SK-N-SH (cell line): ENCODE measurements around the gene VPS35. TPM values are rescaled to one million over a fixed set of nuclear protein-coding genes. Genes with fewer than 3 reads are reported as not detected.

ENCODE experiments used
- CTCF ChIA-PET: fragments of 300-600, 350-600 bp; formaldehyde crosslinking; extraction: SDS; loops from one replicate; lab custom pipeline; 2021; lab: Yijun Ruan, JAX
- POLR2A ChIA-PET: fragments of 350-600 bp; sonication (Branson Sonifier 250); formaldehyde crosslinking; extraction: SDS; loops from one replicate; lab custom pipeline; 2020; ENCODE audit warnings: antibody characterized with exemption, inconsistent platforms; lab: Yijun Ruan, JAX
- DNase-seq: peaks from one replicate; pipeline ENCODE4 v3.0.0; 2012
- H2AFZ ChIP-seq: fragments of 200-600 bp; sonication (generic); 2 replicates; pipeline ENCODE4 v1.8.1; 2016; ENCODE audit warnings: antibody characterized with exemption, mild to moderate bottlenecking, low read depth
- H3F3A ChIP-seq: fragments of 200-600 bp; sonication (generic); replicated peaks from 2 replicates; pipeline ENCODE3; 2016; ENCODE audit warnings: antibody characterized with exemption, mild to moderate bottlenecking; ENCODE audit not compliant: insufficient read depth
- H3K27ac ChIP-seq, 2 experiments: fragments of 200-500 bp in 1 of 2; fragments of 200-600 bp in 1 of 2; sonication (Bioruptor generic) in 1 of 2; sonication (generic), shearing (Covaris generic) in 1 of 2; 2 replicates each; pipeline versions ENCODE4 v1.5.1 to v1.6.1; 2014 to 2016; ENCODE audit warnings: low read depth in 2 of 2, inconsistent platforms in 1 of 2, low read length in 1 of 2, mild to moderate bottlenecking in 1 of 2, mixed read lengths in 1 of 2
- H3K27me3 ChIP-seq: fragments of 200-600 bp; sonication (generic), shearing (Covaris generic); 2 replicates; pipeline ENCODE4 v1.6.1; 2016; ENCODE audit warnings: mixed run types; ENCODE audit not compliant: insufficient read depth
- H3K36me3 ChIP-seq, 2 experiments: fragments of 200-500 bp in 1 of 2; fragments of 200-600 bp in 1 of 2; sonication (Bioruptor generic) in 1 of 2; sonication (generic) in 1 of 2; replicated peaks in 1 of 2; 2 replicates each; pipeline versions ENCODE3 to v1.5.1; 2014 to 2016; ENCODE audit warnings: low read length in 1 of 2, mild to moderate bottlenecking in 1 of 2; ENCODE audit not compliant: insufficient read depth in 2 of 2, control insufficient read depth in 1 of 2
- H3K4me1 ChIP-seq, 2 experiments: fragments of 200-500 bp in 1 of 2; fragments of 200-600 bp in 1 of 2; sonication (Bioruptor generic) in 1 of 2; sonication (generic), shearing (Covaris generic) in 1 of 2; 2 replicates each; pipeline versions ENCODE4 v1.5.1 to v1.6.1; 2014 to 2016; ENCODE audit warnings: low read depth in 1 of 2, low read length in 1 of 2, mixed run types in 1 of 2; ENCODE audit not compliant: insufficient read depth in 2 of 2, control insufficient read depth in 1 of 2
- H3K4me2 ChIP-seq: fragments of 200-600 bp; sonication (generic), shearing (Covaris generic); 2 replicates; pipeline ENCODE4 v1.6.1; 2017; ENCODE audit warnings: mixed run types
- H3K4me3 ChIP-seq, 2 experiments: fragments of 200-500 bp in 1 of 2; fragments of 200-600 bp in 1 of 2; sonication (Bioruptor generic) in 1 of 2; sonication (generic), shearing (Covaris generic) in 1 of 2; 2 replicates each; pipeline versions ENCODE4 v1.5.1 to v1.8.1; 2014 to 2016; ENCODE audit warnings: low read depth in 2 of 2, inconsistent platforms in 1 of 2, low read length in 1 of 2, mild to moderate bottlenecking in 1 of 2, mixed read lengths in 1 of 2, moderate library complexity in 1 of 2
- H3K79me2 ChIP-seq: fragments of 200-600 bp; sonication (generic); 2 replicates; pipeline ENCODE4 v1.8.1; 2017; ENCODE audit warnings: mild to moderate bottlenecking; ENCODE audit not compliant: insufficient read depth
- H3K9ac ChIP-seq: fragments of 200-600 bp; sonication (generic); 2 replicates; pipeline ENCODE4 v1.6.1; 2017; ENCODE audit warnings: mixed run types
- H3K9me2 ChIP-seq: fragments of 200-600 bp; sonication (generic); 2 replicates; pipeline ENCODE4 v1.6.1; 2017; ENCODE audit warnings: mixed run types
- H3K9me3 ChIP-seq: fragments of 200-600 bp; sonication (generic); 2 replicates; pipeline ENCODE4 v1.6.1; 2017; ENCODE audit warnings: mixed run types, mild to moderate bottlenecking, moderate library complexity
- H4K20me1 ChIP-seq: fragments of 200-600 bp; sonication (generic); 2 replicates; pipeline ENCODE4 v1.6.1; 2017; ENCODE audit warnings: mild to moderate bottlenecking, mixed run types; ENCODE audit not compliant: insufficient read depth
- CHD2 ChIP-seq: fragments of 150-350 bp; IDR thresholded peaks from 2 replicates; pipeline ENCODE4 v1.6.1; 2018; ENCODE audit warnings: low read length; ENCODE audit not compliant: partially characterized antibody
- ELF1 ChIP-seq: IDR thresholded peaks from 2 replicates; pipeline ENCODE4 v1.4.0; 2012
- EZH2phosphoT487 ChIP-seq: fragments of 200-600 bp; sonication (generic); IDR thresholded peaks from 2 replicates; pipeline ENCODE4 v1.6.1; 2017; ENCODE audit warnings: low read depth, mixed run types, mild to moderate bottlenecking, antibody characterized with exemption, moderate library complexity, borderline replicate concordance
- FOSL2 ChIP-seq: IDR thresholded peaks from 2 replicates; pipeline ENCODE4 v1.4.0; 2012; ENCODE audit warnings: low read depth, mild to moderate bottlenecking, moderate library complexity, borderline replicate concordance
- FOXJ3 ChIP-seq: sonication (generic); formaldehyde crosslinking; IDR thresholded peaks from 2 replicates; pipeline ENCODE4 v1.5.1; 2020; ENCODE audit warnings: mild to moderate bottlenecking, missing genetic modification reagents
- GABPA ChIP-seq: IDR thresholded peaks from 2 replicates; pipeline ENCODE4 v1.4.0; 2012; ENCODE audit warnings: low read depth, mild to moderate bottlenecking
- JUND ChIP-seq: IDR thresholded peaks from 2 replicates; pipeline ENCODE4 v1.4.0; 2012
- MEF2A ChIP-seq: IDR thresholded peaks from 2 replicates; pipeline ENCODE4 v1.4.0; 2012; ENCODE audit warnings: low read depth, borderline replicate concordance
- NRF1 ChIP-seq: IDR thresholded peaks from 2 replicates; pipeline ENCODE4 v1.6.1; 2012; ENCODE audit warnings: low read depth, mild to moderate bottlenecking, low read length
- POLR2AphosphoS5 ChIP-seq: IDR thresholded peaks from 2 replicates; pipeline ENCODE4 v1.6.1; 2012; ENCODE audit warnings: low read depth, low read length
- RAD21 ChIP-seq: IDR thresholded peaks from 2 replicates; pipeline ENCODE4 v1.6.1; 2012; ENCODE audit warnings: mild to moderate bottlenecking, low read length
- RCOR1 ChIP-seq: fragments of 150-350 bp; IDR thresholded peaks from 2 replicates; pipeline ENCODE4 v1.6.1; 2017; ENCODE audit warnings: antibody characterized with exemption, low read length
- RFX5 ChIP-seq: IDR thresholded peaks from 2 replicates; pipeline ENCODE4 v1.6.1; 2012; ENCODE audit warnings: mild to moderate bottlenecking, improper control_type of control experiment, low read length
- RXRA ChIP-seq: IDR thresholded peaks from 2 replicates; pipeline ENCODE4 v1.4.0; 2012; ENCODE audit warnings: low read depth, mild to moderate bottlenecking, borderline replicate concordance
- SIN3A ChIP-seq: IDR thresholded peaks from 2 replicates; pipeline ENCODE4 v1.6.1; 2012; ENCODE audit warnings: low read depth, mild to moderate bottlenecking, low read length, moderate library complexity, borderline replicate concordance
- SMC3 ChIP-seq: IDR thresholded peaks from 2 replicates; pipeline ENCODE4 v1.6.1; 2012; ENCODE audit warnings: low read depth, low read length, improper control_type of control experiment
- TAF1 ChIP-seq: IDR thresholded peaks from 2 replicates; pipeline ENCODE4 v1.6.1; 2012; ENCODE audit warnings: low read depth, mild to moderate bottlenecking, low read length, moderate library complexity, borderline replicate concordance
- TCF12 ChIP-seq: IDR thresholded peaks from 2 replicates; pipeline ENCODE4 v1.4.0; 2012
- TEAD4 ChIP-seq: IDR thresholded peaks from 2 replicates; pipeline ENCODE4 v1.4.0; 2012; ENCODE audit warnings: mild to moderate bottlenecking, borderline replicate concordance; ENCODE audit not compliant: insufficient read depth
- YY1 ChIP-seq: IDR thresholded peaks from 2 replicates; pipeline ENCODE4 v1.4.0; 2012; ENCODE audit warnings: low read depth, mild to moderate bottlenecking
- WGBS: methylation state at CpG from one replicate; pipeline ENCODE4 v1.1.6; 2017; ENCODE audit warnings: low lambda C conversion rate; 5-methylcytosine and 5-hydroxymethylcytosine counted together
- polyA plus RNA-seq, 3 experiments: library from polyadenylated mRNA; depleted of rRNA; stranded (reverse); fragments of >200 nt; gene quantifications; 2 replicates each; pipeline ENCODE4 v1.2.3, GENCODE V29; 2012
- TF ChIP-seq, protein P1 (sequence below): IDR thresholded peaks from 2 replicates; pipeline ENCODE4 v1.6.1; 2012; ENCODE audit warnings: mild to moderate bottlenecking, low read depth, low read length, moderate library complexity
- TF ChIP-seq, protein P2 (sequence below): IDR thresholded peaks from 2 replicates; pipeline ENCODE4; 2012
- TF ChIP-seq, protein P3 (sequence below): fragments of 150-350 bp; IDR thresholded peaks from 2 replicates; pipeline ENCODE4 v1.6.1; 2016; ENCODE audit warnings: mild to moderate bottlenecking, low read depth, low read length

The VPS35 gene
- polyA plus RNA-seq, 1 of the 3 experiments (the other 2 are of a cell fraction) = 17.5 TPM

DNA sequence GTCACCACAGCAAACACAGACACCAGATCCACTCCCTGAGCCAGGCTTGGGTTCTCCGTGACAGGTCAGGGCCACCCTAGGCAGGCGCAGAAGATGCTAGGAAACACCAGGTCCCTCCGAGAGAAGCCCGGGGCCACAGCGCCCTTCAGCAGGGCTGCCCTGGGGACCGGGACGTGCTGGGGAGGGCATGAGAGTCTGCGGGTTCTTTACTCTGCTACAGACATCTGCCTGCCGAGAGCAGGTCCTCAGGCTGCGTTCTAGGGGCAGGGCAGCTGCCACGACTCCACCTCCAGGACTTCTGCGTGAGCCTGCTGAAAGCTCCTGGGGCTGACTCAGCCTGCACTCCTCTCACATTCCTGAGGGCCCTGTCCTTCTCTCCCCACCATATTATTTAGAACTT is 47.7 kb upstream of the VPS35 start:
- H3K9me2 ChIP-seq = no peaks in the 10 kb centered on the region
- no peaks in the 10 kb centered on the region for H4K20me1 ChIP-seq
- H3K9me3 ChIP-seq = no peaks in the 10 kb centered on the region
- H3K4me2 ChIP-seq = no peak overlapping the region
- no peaks in the 10 kb centered on the region for H3K36me3 ChIP-seq
- no peak overlapping the region for H3K4me3 ChIP-seq
- no peaks in the 10 kb centered on the region for H3K27me3 ChIP-seq
- H3F3A ChIP-seq = no peaks in the 10 kb centered on the region
- ChIA-PET POLR2A (no interaction called here), CTCF (interaction anchor here (1.3 kb wide), 1 partner anchor 11 kb away, joined by 3 read pairs; no protein-coding TSS in a partner anchor)
- H2AFZ ChIP-seq = no peak overlapping the region
- no peak overlapping the region for H3K9ac ChIP-seq
- H3K4me1 ChIP-seq = peaks cover 0 to 2% of the 10 kb centered on the region in 2 experiments; a peak in 1 of 4 replicates
- H3K27ac ChIP-seq = no peak overlapping the region
- no peaks in the 10 kb centered on the region for H3K79me2 ChIP-seq
- 100% methylated on average over 1 of the region's 12 CpGs for WGBS
- TF ChIP-seq FOXJ3 (CRISPR knock-in tag) = no peak
- TF ChIP-seq, protein P1, sequence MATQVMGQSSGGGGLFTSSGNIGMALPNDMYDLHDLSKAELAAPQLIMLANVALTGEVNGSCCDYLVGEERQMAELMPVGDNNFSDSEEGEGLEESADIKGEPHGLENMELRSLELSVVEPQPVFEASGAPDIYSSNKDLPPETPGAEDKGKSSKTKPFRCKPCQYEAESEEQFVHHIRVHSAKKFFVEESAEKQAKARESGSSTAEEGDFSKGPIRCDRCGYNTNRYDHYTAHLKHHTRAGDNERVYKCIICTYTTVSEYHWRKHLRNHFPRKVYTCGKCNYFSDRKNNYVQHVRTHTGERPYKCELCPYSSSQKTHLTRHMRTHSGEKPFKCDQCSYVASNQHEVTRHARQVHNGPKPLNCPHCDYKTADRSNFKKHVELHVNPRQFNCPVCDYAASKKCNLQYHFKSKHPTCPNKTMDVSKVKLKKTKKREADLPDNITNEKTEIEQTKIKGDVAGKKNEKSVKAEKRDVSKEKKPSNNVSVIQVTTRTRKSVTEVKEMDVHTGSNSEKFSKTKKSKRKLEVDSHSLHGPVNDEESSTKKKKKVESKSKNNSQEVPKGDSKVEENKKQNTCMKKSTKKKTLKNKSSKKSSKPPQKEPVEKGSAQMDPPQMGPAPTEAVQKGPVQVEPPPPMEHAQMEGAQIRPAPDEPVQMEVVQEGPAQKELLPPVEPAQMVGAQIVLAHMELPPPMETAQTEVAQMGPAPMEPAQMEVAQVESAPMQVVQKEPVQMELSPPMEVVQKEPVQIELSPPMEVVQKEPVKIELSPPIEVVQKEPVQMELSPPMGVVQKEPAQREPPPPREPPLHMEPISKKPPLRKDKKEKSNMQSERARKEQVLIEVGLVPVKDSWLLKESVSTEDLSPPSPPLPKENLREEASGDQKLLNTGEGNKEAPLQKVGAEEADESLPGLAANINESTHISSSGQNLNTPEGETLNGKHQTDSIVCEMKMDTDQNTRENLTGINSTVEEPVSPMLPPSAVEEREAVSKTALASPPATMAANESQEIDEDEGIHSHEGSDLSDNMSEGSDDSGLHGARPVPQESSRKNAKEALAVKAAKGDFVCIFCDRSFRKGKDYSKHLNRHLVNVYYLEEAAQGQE = no peak
- TF ChIP-seq, protein P2, sequence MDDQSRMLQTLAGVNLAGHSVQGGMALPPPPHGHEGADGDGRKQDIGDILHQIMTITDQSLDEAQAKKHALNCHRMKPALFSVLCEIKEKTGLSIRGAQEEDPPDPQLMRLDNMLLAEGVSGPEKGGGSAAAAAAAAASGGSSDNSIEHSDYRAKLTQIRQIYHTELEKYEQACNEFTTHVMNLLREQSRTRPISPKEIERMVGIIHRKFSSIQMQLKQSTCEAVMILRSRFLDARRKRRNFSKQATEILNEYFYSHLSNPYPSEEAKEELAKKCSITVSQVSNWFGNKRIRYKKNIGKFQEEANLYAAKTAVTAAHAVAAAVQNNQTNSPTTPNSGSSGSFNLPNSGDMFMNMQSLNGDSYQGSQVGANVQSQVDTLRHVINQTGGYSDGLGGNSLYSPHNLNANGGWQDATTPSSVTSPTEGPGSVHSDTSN = no peak
- no peak for TF ChIP-seq TAF1
- TF ChIP-seq TEAD4 = no peak
- TF ChIP-seq RFX5 = no peak
- TF ChIP-seq EZH2phosphoT487 = no peak
- no peak for TF ChIP-seq POLR2AphosphoS5
- TF ChIP-seq ELF1 = no peak
- TF ChIP-seq SMC3 = no peak
- no peak for TF ChIP-seq RXRA
- DNase-seq = no peak

DNA sequence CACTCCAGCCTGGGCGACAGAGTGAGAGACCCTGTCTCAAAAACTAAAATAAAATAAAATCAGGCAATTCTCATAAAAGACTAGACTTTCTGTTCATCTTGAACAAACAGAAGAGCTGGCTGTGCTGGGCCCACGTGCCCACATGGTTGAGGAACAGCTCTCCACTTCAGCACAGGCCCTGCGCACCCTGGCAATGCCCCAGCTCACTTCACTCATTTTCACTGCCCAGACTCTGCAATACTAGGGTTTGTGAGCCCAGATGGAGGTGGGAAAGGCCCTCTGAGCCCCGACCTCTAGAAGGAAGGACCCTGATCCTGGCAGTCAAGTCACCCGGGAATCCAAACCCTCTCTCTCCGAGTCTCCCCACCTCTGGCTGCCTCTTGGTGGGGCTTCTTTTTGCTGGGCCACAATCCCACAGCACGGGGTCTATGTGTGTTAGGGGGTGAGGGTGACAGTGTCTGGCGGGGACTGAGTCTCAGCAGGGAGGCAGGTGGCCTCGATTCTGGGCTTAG is 44.4 kb upstream of the VPS35 start:
- POLR2A ChIA-PET = no interaction called here
- TF ChIP-seq TAF1 (no peak), SIN3A (no peak), RFX5 (no peak), CHD2 (no peak), MEF2A (no peak), YY1 (no peak), FOXJ3 (CRISPR knock-in tag) (no peak), GABPA (no peak), NRF1 (no peak), TCF12 (no peak), RCOR1 (no peak), FOSL2 (no peak), RAD21 (no peak), JUND (no peak)
- TF ChIP-seq, protein P3, sequence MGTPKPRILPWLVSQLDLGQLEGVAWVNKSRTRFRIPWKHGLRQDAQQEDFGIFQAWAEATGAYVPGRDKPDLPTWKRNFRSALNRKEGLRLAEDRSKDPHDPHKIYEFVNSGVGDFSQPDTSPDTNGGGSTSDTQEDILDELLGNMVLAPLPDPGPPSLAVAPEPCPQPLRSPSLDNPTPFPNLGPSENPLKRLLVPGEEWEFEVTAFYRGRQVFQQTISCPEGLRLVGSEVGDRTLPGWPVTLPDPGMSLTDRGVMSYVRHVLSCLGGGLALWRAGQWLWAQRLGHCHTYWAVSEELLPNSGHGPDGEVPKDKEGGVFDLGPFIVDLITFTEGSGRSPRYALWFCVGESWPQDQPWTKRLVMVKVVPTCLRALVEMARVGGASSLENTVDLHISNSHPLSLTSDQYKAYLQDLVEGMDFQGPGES = no peak
- CTCF ChIA-PET = interaction anchor here (1.3 to 1.4 kb wide), 2 partner anchors 8 to 19 kb away, joined by 3 read pairs; no protein-coding TSS in a partner anchor
- no peak overlapping the region for H2AFZ ChIP-seq
- H3K9me2 ChIP-seq = no peaks in the 10 kb centered on the region
- no peaks in the 10 kb centered on the region for H3K27me3 ChIP-seq
- no peaks in the 10 kb centered on the region for H3K9me3 ChIP-seq
- no peak overlapping the region for H3K4me3 ChIP-seq
- no peak for DNase-seq
- no peaks in the 10 kb centered on the region for H3F3A ChIP-seq
- no peaks in the 10 kb centered on the region for H3K36me3 ChIP-seq
- H3K9ac ChIP-seq = no peak overlapping the region
- H3K4me2 ChIP-seq = no peak overlapping the region
- peaks cover 0 to 2% of the 10 kb centered on the region in 2 experiments; a peak in 1 of 4 replicates for H3K4me1 ChIP-seq
- no peaks in the 10 kb centered on the region for H3K79me2 ChIP-seq
- H4K20me1 ChIP-seq = no peaks in the 10 kb centered on the region
- H3K27ac ChIP-seq = no peak overlapping the region
- 59% methylated on average over 9 of the region's 9 CpGs for WGBS
